SK-N-MC (cell line): ENCODE results near the gene HDAC4.

ENCODE experiments used
- DNase-seq: peaks from one replicate; pipeline ENCODE4 v3.0.0-alpha.2; 2011; ENCODE audit warnings: low read depth, low spot score
- H3K27ac ChIP-seq: fragments of 200-600 bp; sonication (generic); 2 replicates; pipeline ENCODE4 v1.5.1; 2016; ENCODE audit warnings: mixed run types
- H3K36me3 ChIP-seq: fragments of 200-600 bp; sonication (generic); 2 replicates; pipeline ENCODE4 v1.6.1; 2017; ENCODE audit warnings: antibody characterized with exemption, low read length, mixed read lengths; ENCODE audit not compliant: insufficient read depth
- H3K4me3 ChIP-seq: fragments of 200-600 bp; sonication (generic); 2 replicates; pipeline ENCODE4 v1.5.1; 2016
- H3K9ac ChIP-seq: fragments of 200-600 bp; sonication (generic); 2 replicates; pipeline ENCODE4 v1.8.0; 2017; ENCODE audit warnings: mixed run types, mixed read lengths; ENCODE audit not compliant: insufficient read length
- H3K9me3 ChIP-seq: fragments of 200-600 bp; sonication (generic); 2 replicates; pipeline ENCODE4 v1.6.1; 2017; ENCODE audit warnings: low read depth, mild to moderate bottlenecking, antibody characterized with exemption, low read length, moderate library complexity, mixed read lengths
- EZH2 ChIP-seq: fragments of 200-600 bp; sonication (generic); IDR thresholded peaks from one replicate; pipeline ENCODE4 v1.6.1; 2017; ENCODE audit warnings: antibody characterized with exemption
- FOXP2 ChIP-seq: optimal IDR thresholded peaks from 2 replicates; pipeline ENCODE3; 2011; ENCODE audit warnings: mild to moderate bottlenecking, moderate library complexity; ENCODE audit not compliant: insufficient read depth; ENCODE audit errors: extremely low read length, control extremely low read depth
- POLR2AphosphoS5 ChIP-seq: IDR thresholded peaks from 2 replicates; pipeline ENCODE4 v1.6.1; 2012; ENCODE audit warnings: mild to moderate bottlenecking, low read depth, low read length, borderline replicate concordance

The HDAC4 gene

DNA sequence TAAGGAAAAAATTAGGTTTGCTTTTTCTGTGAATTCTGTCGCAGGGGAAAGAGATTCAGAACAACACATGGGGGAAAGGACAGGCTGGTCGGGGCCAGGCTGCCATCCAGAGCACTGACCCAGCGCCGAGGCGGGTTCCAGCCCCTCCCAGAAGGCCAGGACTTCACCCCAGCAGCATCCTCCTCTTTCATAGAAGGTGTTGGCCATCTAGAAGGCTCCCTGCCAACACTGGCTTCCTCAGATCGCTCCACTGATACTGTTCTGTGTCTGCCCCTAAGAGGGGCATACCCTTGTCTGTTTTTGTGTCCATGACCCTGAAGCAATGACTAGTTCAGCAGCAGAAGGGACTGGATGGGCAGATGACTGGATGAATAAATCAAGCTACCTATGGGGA is 144.5 kb downstream of the HDAC4 start:
- no peak overlapping the region for H3K4me3 ChIP-seq
- no peak overlapping the region for H3K27ac ChIP-seq
- no peak for TF ChIP-seq FOXP2
- no peak overlapping the region for H3K9ac ChIP-seq
- DNase-seq, result no peak
- H3K9me3 ChIP-seq, result 0 out of 2 replicates have a peak, but pooled peaks cover 10% of the 10 kb centered on the region
- H3K36me3 ChIP-seq, result no peaks in the 10 kb centered on the region

DNA sequence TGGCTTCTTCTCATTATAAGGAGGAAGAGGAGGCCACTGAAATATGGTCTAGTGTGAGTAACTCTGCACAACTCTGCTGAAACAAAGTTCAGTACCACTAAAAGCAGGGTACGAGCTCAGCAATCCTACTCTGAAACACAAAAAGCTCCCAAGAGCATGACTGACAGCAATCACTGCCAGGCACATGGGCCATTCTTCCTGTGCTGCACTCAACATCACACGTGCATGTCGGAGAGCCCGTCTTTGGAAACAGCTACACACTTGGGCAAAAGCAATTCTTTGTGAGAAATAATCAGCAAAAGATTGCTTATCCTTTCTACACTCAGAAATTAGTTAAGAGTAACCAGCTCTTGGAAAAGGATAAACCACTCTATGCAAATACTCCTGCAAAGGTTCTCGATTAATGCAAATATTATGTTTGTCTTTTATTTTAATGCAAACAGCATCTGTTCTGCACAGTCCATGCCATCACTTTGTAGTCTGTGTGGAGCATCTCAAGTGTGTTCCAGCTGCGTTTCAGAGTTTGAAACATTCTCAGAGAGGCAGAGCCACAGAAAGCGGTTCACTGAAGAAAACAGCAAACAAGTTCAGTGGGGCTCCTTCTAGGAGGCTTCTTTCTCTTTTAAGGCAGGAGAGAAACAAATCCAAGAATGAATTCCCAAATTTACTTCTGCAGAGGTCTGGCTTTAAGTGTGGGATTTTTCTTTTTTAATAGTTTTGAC is 145.0 kb downstream of the HDAC4 start:
- H3K27ac ChIP-seq, result no peak overlapping the region
- H3K9ac ChIP-seq, result no peak overlapping the region
- TF ChIP-seq POLR2AphosphoS5, result no peak

DNA sequence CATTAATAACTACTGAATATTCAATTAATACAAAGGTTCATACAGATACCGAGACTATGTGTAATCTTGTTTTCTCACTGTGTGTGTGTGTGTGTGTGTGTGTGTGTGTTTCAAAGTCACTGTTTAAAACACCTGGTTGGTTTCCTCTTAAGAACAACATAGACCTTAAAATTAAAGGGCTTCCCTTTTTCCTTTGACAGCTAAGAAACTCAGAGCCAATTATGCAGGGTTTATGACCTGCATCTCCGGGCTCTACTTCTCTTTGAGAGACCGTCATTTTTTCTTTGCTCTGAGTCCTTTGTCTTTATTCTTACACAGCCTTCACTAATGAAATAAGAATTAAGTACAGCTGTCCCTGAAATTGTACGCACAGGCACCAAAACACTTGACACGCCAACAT is 145.6 kb downstream of the HDAC4 start:
- TF ChIP-seq FOXP2 (no peak), EZH2 (no peak), POLR2AphosphoS5 (no peak)
- DNase-seq, result no peak
- H3K36me3 ChIP-seq, result no peaks in the 10 kb centered on the region
- no peak overlapping the region for H3K4me3 ChIP-seq
- H3K9me3 ChIP-seq, result 0 out of 2 replicates have a peak, but pooled peaks cover 10% of the 10 kb centered on the region
- no peak overlapping the region for H3K9ac ChIP-seq
- H3K27ac ChIP-seq, result no peak overlapping the region

More for the DNA sequence above, 145.0 kb downstream of the HDAC4 start:
- Histone ChIP-seq H3K36me3 (no peaks in the 10 kb centered on the region), H3K4me3 (no peak overlapping the region), H3K9me3 (0 out of 2 replicates have a peak, but pooled peaks cover 10% of the 10 kb centered on the region)
- no peak for DNase-seq

DNA sequence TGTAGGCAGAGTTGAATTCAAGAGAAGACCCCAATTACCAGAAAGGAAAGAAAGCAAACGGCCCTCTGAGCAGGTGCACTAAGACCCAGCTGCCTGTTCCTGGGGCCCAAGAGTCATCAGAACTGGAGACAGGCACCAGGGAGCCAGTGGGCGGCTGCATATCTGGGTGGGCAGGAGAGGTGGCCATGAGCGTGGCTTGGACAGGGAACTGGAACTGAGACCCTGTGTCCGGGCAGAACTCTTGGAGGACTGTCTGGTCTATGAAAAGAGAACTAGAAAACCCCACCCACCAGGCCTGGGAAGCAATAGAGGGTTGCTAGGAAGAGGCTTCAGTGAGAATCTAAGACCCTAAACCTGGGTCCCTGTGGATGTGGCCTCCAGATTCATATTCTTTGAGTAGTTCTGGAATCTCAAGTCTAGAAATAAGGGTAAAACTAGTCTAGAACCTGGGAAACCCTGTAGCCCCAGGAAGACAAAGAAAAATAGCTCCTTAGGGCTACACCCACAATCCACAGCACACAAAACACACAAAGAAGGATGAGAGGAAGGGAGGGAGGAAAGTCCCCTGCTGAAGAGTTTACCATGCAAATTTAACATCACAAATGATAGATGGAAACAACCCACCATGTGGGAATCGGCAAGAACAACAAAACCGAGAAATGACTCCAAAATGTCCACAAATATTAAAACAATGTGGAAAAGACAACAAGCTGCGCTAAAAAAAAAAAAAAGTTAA is 147.0 kb downstream of the HDAC4 start:
- Histone ChIP-seq H3K9ac (no peak overlapping the region), H3K4me3 (no peak overlapping the region)
- DNase-seq, result no peak

DNA sequence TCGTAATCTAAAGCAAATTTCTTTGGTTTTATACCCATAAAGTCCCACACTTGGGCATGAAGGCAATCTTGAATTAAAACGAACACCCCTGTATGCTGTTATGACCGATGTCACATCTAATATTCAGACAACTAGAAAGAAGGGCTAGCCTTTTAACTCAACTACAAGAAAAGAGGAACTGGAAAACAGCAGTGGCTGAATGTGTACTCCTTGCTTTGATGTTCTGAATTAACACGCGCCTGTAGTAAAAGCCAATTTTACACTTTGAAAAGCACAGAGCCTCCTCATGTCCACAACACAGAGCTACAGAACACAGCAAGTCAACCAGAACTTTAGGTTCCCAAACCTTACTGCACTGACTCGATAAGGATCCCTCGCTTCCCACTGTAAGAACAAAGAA is 147.6 kb downstream of the HDAC4 start:
- no peak overlapping the region for H3K27ac ChIP-seq
- peak overlapping the region; percentile 28 for H3K4me3 ChIP-seq
- no peak overlapping the region for H3K9ac ChIP-seq
- 0 out of 2 replicates have a peak, but pooled peaks cover 8% of the 10 kb centered on the region for H3K9me3 ChIP-seq
- H3K36me3 ChIP-seq, result no peaks in the 10 kb centered on the region
- TF ChIP-seq POLR2AphosphoS5 (no peak), EZH2 (no peak), FOXP2 (no peak)
- DNase-seq, result no peak

More for the DNA sequence above, 147.0 kb downstream of the HDAC4 start:
- Histone ChIP-seq H3K9me3 (0 out of 2 replicates have a peak, but pooled peaks cover 10% of the 10 kb centered on the region), H3K27ac (no peak overlapping the region), H3K36me3 (no peaks in the 10 kb centered on the region)
- TF ChIP-seq FOXP2, result no peak
- TF ChIP-seq POLR2AphosphoS5, result no peak
- TF ChIP-seq EZH2, result no peak

DNA sequence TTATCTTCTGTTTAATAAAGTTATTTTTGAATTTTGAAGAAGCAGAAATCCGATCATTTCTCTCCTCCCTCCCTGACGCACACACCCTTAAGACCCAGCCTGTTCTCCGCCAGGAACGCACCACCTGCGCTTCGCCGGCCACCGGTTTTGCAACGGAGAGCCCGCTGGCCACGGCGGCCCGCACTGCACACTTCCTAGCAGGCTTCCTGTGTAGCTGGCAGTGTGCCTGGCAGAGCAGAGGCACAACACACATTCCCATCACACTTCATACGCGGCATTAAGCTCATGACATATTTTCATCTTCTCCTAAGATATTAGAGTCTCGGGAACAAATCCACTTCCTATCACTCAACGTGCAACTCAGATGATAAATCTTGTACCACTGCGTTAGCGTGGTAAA is 148.0 kb downstream of the HDAC4 start:
- H3K9me3 ChIP-seq, result 0 out of 2 replicates have a peak, but pooled peaks cover 5% of the 10 kb centered on the region
- H3K4me3 ChIP-seq, result peak overlapping the region; percentile 28
- no peak overlapping the region for H3K9ac ChIP-seq
- no peaks in the 10 kb centered on the region for H3K36me3 ChIP-seq
- H3K27ac ChIP-seq, result no peak overlapping the region
- TF ChIP-seq FOXP2, result no peak
- TF ChIP-seq EZH2, result no peak
- no peak for TF ChIP-seq POLR2AphosphoS5
- no peak for DNase-seq

DNA sequence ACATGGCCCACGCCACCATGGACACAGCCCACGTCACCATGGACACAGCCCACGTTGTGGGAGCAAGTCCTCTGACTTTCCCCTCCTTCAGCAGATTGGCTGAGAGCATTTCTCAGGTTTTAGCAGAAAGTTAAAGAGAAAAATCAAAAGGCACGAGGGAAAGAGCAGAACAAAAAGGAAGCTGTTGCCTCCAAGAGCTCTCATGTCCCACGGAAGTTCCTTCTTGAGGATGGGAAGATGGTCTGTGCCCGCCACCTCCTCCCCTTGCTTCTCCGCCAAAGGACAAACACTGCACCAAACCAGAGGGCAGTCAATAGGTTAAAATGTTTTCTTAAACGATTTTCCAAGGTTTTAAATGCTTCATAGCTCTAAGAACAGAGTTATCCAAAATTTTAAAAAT is 148.4 kb downstream of the HDAC4 start:
- no peak overlapping the region for H3K4me3 ChIP-seq
- H3K9ac ChIP-seq, result no peak overlapping the region
- H3K36me3 ChIP-seq, result no peaks in the 10 kb centered on the region
- H3K9me3 ChIP-seq, result 0 out of 2 replicates have a peak, but pooled peaks cover 3% of the 10 kb centered on the region
- H3K27ac ChIP-seq, result no peak overlapping the region
- no peak for DNase-seq
- no peak for TF ChIP-seq EZH2
- TF ChIP-seq POLR2AphosphoS5, result no peak
- no peak for TF ChIP-seq FOXP2

DNA sequence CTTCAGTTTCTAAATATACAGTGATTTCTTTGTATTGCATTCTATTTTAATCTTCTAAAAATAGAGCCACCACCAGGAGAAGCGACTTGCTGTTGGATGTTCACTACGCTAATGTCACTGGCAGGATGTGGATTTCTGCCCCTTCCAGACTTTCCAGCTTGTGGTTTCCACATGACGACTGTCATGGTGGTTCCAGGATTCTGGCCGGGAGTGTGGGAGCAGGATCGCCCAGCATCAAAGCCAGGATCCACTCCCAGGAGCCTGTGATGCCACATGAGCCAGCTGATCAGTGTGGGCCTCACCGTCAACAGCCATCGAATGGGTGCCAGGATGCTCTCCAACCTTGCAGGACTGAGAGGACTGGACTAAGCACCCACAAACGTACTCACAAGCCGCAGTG is 148.8 kb downstream of the HDAC4 start:
- Histone ChIP-seq H3K4me3 (no peak overlapping the region), H3K27ac (no peak overlapping the region), H3K9me3 (no peaks in the 10 kb centered on the region), H3K9ac (no peak overlapping the region), H3K36me3 (no peaks in the 10 kb centered on the region)
- no peak for TF ChIP-seq EZH2
- TF ChIP-seq FOXP2, result no peak
- TF ChIP-seq POLR2AphosphoS5, result no peak
- no peak for DNase-seq
